Gastrocnemius medialis (tissue), 4 donors: ENCODE data around the gene LTA.

ENCODE experiments used
- CTCF ChIP-seq, 5 experiments: fragments of 450-650 bp in 3 of 5; fragments of 200-600 bp in 2 of 5; sonication (generic) in 2 of 5; IDR thresholded peaks in 4 of 5; conservative IDR thresholded peaks in 1 of 5; 1 replicate in 4 of 5; 2 replicates in 1 of 5; pipeline ENCODE4 v1.5.1; 2016 to 2019; ENCODE audit warnings: antibody characterized with exemption in 5 of 5, mild to moderate bottlenecking in 3 of 5, moderate library complexity in 3 of 5
- POLR2A ChIP-seq, 2 donors: fragments of 450-650 bp; IDR thresholded peaks; one replicate each; pipeline ENCODE4 v1.6.1; 2017; ENCODE audit warnings: antibody characterized with exemption in 2 of 2, mild to moderate bottlenecking in 2 of 2, moderate library complexity in 2 of 2

GRCh38 chr6:31544676-31545075 lies 27.4 kb upstream of the LTA start:
- TF ChIP-seq CTCF (IDR thresholded peaks at IDR 0.05 in 4 of 5, conservative IDR thresholded peaks at IDR 0.05 in 1 of 5) (no peak), POLR2A (IDR thresholded peaks at IDR 0.05) (no peak)
